Colon (tissue), 2 donors: Measurements from ENCODE around the gene LUC7L.
"Not testable (repeated sequence)": the region's sequence is repeated elsewhere in the genome, so short reads cannot be mapped to it uniquely, and the experiment has no call there.

Experiments
- FAIRE-seq: peaks from 2 replicates; lab custom pipeline; 2012; peaks lifted over from hg19 to GRCh38; lab: Jason Lieb, UNC
- donor health status: control.
- donor health status: control.

Gene LUC7L

DNA sequence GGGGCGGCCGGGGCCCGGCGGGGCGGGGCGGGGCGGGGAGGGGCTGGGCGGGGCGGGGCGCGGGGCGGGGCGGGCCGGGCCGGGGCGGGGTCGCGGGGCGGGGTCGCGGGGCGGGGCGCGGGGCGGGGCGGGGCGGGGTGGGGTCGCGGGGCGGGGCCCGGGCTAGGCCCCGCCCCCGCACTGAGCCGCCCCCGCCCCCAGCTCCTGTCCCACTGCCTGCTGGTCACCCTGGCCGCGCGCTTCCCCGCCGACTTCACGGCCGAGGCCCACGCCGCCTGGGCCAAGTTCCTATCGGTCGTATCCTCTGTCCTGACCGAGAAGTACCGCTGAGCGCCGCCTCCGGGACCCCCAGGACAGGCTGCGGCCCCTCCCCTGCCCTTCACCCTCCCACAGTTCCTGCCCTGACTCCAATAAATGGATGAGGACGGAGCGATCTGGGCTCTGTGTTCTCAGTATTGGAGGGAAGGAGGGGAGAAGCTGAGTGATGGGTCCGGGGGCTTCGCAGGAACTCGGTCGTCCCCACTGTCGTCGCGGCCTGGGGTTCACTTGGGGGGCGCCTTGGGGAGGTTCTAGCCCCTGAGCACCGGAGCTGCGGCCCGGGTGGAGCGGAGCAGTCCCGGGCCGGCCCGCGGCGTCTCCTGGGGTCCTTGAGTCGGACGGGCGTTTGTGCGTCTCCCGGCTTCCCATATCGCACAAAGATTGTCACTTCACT is 64.3 kb downstream of the LUC7L start:
- FAIRE-seq: no peak

DNA sequence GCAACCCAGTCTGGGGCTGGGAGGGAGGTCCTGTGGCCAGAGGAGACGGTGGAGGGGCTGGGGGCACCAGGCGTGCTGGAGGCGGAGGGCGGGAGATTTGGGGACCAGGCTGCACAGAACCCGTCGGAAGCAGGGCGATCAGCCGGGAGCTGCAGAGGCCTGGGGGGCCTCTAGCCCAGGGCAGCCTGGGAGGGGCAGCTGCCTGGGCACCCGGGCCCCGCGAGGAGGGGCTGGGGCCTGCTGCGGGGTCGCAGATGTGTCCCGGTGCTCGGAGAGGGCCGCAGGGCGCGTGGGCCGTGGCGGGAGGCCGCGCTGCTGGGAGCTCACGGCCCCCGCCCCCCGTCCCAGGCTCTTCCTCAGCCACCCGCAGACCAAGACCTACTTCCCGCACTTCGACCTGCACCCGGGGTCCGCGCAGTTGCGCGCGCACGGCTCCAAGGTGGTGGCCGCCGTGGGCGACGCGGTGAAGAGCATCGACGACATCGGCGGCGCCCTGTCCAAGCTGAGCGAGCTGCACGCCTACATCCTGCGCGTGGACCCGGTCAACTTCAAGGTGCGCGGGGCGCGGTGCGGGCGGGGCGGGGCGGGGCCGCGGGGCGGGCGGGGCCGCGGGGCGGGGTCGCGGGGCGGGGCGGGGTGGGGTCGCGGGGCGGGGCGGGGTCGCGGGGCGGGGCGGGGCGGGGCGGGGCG is 65.0 kb downstream of the LUC7L start:
- not testable (repeated sequence) for FAIRE-seq

DNA sequence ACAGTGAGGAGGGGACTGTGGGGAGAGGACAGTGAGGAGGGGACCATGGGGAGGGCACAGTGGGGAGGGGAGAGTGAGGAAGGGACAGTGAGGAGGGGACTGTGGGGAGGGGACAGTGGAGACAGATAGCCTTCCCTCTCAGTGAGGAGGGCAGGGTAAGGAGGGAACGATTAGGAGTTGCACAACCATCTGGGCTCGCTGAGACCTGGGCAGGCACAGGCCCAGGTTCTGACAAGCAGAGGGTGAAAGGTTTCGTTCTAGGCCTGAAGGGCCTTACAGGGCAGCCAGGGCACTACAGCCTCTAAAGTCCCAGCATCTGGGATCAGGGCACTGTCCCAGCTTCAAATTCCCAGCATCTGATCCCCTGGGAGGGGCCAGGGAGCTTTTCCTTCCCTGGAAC is 65.6 kb downstream of the LUC7L start:
- FAIRE-seq: not testable (repeated sequence)

DNA sequence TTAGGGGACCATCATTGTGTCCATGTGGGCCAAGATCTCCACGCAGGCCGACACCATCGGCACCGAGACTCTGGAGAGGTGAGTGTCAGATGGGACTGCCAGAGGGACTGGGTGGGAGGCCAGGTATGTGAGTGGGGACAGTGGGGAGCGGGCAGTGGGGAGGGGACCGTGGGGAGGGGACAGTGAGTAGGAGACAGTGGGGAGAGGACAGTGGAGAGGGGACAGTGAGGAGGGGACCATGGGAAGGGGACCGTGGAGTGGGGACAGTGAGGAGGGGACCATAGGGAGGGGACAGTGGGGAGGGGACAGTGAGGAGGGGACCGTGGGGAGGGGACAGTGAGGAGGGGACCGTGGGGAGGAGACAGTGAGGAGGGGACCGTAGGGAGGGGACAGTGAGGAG is 66.1 kb downstream of the LUC7L start:
- not testable (repeated sequence) for FAIRE-seq

DNA sequence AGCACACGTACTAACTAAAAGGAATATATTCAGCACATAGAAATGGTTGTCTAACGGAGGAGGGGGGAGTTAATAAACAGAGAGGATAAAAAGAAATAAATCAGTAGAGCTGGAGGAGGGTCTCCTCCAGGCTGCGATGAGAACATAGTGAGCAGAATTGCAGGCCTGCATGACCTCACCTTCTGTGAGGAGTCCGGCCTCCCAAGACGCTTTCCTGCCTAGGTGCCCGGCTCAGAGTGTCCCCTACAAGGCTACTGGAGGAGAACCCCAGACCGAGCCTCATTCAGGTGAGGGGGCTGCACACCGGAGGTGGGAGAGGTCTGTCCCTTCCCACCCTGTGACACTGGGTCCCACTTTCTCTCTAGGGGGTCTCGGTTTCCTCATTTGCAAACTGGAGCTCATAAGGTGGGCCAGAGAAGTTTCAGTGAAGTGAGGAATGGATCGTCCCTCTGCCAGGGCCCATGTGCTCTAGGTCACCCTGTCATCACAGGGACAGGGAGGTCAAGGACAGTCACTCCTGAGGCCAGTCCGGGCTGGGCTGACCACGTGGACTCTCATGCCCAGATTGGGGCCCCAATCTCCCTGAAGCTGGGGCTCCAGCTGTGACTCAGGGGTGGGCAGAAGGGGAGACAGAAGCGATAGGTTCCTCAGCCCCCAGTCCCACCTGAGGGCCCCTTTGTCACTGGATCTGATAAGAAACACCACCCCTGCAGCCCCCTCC is 66.8 kb downstream of the LUC7L start:
- no peak for FAIRE-seq

DNA sequence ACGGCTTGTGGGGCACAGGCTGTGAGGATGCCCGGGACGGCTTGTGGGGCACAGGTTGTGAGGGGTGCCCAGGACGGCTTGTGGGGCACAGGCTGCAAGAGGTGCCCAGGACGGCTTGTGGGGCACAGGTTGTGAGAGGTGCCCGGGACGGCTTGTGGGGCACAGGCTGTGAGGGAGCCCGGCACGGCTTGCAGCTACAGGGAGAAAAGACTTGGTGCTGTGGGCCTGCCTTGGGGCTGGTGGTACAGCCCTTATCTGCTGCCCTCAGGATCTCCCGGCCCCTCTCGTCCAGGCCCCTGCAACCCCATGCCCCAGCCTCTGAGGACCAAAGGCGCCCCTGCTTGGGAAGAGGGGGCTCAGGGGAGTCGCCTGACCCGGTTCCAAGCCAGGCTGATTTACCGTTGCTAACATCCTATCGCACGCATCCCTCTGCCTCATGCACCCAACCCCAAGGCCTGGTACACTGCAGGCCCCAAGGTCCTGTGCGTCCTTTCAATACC is 68.5 kb downstream of the LUC7L start:
- no peak for FAIRE-seq

DNA sequence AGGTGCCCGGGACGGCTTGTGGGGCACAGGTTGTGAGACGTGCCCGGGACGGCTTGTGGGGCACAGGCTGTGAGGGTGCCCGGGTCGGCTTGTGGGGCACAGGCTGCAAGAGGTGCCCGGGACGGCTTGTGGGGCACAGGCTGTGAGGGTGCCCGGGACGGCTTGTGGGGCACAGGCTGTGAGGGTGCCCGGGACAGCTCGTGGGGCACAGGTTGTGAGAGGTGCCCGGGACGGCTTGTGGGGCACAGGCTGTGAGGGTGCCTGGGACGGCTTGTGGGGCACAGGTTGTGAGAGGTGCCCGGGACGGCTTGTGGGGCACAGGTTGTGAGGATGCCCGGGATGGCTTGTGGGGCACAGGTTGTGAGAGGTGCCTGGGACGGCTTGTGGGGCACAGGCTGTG is 69.0 kb downstream of the LUC7L start:
- FAIRE-seq: not testable (repeated sequence)

DNA sequence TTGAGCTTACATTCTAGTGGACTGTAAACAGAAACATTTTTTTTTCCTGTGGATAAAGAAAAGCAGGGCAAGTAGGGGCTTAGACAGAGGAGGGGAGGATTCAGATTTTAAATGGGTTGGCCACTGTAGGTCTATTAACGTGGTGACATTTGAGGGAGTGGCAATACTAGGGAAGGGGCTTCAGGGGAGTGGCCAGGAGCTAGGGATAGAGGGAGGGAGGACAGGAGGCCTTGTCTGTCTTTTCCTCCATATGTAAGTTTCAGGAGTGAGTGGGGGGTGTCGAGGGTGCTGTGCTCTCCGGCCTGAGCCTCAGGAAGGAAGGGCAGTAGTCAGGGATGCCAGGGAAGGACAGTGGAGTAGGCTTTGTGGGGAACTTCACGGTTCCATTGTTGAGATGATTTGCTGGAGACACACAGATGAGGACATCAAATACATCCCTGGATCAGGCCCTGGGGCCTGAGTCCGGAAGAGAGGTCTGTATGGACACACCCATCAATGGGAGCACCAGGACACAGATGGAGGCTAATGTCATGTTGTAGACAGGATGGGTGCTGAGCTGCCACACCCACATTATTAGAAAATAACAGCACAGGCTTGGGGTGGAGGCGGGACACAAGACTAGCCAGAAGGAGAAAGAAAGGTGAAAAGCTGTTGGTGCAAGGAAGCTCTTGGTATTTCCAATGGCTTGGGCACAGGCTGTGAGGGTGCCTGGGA is 70.0 kb downstream of the LUC7L start:
- no peak for FAIRE-seq

DNA sequence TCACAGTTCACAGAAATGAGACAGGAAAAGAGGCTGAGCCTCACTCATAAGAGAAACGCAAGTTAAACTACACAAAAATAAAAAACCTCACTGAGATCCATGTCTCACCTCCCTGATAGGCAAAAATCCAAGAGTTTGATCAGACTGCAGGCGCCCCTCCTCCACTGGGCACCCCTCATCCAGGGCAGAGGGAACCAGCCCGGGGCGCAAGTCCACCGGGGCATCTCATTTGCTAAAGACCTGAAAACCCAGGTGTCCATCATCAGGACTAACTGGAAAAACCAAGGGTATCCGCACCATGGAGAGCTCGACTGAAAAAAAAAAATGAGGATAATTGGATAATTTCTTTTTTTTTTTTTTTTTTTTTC is 74.2 kb downstream of the LUC7L start:
- FAIRE-seq: no peak

DNA sequence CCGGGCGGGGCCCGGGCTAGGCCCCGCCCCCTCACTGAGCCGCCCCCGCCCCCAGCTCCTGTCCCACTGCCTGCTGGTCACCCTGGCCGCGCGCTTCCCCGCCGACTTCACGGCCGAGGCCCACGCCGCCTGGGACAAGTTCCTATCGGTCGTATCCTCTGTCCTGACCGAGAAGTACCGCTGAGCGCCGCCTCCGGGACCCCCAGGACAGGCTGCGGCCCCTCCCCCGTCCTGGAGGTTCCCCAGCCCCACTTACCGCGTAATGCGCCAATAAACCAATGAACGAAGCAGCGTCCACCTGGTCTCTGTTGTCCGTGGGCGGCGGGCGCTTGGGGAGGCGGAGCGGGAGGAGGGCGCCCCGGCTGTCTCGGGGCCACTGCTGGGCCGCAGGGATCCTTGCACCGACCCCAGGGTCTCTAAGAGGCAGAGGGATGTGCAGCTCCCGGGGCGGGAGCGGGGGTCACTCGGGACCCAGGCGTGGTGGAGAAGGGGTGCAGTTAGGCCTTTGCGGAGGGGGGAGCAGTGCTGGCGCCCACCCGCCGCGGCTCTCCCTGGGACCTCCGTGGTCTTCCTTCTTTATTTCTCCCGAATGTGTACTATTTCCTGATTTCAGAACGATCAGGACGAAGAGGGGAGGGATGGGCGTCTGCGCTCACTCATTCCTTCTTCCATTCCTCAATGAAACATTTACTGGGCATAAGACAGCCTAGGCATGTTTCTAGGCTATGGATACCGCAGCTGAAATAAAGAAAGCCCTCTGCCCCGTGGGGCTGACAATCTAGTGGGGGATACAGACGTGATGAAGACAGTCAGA is 74.8 kb downstream of the LUC7L start:
- FAIRE-seq: no peak

DNA sequence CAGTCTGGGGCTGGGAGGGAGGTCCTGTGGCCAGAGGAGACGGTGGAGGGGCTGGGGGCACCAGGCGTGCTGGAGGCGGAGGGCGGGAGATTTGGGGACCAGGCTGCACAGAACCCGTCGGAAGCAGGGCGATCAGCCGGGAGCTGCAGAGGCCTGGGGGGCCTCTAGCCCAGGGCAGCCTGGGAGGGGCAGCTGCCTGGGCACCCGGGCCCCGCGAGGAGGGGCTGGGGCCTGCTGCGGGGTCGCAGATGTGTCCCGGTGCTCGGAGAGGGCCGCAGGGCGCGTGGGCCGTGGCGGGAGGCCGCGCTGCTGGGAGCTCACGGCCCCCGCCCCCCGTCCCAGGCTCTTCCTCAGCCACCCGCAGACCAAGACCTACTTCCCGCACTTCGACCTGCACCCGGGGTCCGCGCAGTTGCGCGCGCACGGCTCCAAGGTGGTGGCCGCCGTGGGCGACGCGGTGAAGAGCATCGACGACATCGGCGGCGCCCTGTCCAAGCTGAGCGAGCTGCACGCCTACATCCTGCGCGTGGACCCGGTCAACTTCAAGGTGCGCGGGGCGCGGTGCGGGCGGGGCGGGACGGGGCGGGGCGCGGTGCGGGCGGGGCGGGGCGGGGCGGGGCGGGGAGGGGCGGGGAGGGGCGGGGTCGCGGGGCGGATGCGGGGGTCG is 75.6 kb downstream of the LUC7L start:
- FAIRE-seq: not testable (repeated sequence)

DNA sequence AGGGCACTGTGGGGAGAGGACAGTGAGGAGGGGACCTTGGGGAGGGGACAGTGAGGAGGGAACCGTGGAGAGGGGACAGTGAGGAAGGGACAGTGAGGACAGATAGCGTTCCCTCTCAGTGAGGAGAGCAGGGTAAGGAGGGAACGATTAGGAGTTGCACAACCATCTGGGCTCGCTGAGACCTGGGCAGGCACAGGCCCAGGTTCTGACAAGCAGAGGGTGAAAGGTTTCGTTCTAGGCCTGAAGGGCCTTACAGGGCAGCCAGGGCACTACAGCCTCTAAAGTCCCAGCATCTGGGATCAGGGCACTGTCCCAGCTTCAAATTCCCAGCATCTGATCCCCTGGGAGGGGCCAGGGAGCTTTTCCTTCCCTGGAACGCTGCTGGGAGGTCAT is 76.1 kb downstream of the LUC7L start:
- FAIRE-seq: not testable (repeated sequence)

DNA sequence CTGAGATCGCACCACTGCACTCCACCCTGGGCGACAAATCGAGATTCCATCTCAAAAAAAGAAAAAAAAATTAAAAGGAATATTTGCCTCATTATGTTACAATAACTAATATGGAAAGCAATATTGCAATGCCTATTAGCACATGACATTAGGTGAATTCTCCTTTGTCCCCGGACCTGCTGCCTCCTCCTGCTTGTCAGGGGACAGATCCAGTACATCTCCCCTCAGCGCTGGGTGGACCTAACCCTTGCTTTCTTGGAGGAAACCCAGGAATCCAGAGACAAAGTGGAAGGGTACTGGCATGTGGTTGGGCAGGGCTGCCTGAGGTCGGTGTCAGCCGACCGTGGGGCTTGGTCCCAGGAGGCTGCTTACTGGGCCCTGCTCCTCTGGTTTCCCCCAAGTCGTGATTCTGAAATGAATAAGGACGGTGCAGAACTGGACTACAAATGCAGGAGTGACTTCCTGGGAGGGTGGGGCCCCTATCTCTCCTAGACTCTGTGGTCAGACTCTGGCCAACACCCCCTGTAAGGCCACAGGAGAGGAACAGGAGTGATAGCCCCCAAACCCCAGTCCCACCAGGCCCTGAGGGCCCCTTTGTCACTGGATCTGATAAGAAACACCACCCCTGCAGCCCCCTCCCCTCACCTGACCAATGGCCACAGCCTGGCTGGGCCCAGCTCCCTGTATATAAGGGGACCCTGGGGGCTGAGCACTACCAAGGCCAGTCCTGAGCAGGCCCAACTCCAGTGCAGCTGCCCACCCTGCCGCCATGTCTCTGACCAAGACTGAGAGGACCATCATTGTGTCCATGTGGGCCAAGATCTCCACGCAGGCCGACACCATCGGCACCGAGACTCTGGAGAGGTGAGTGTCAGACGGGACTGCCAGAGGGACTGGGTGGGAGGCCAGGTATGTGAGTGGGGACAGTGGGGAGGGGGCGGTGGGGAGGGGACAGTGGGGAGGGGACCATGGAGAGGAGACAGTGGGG is 76.8 kb downstream of the LUC7L start, which contains the start of gene HBZ:
HBZ (plus strand) TSS at position 504 of the 988 bp plus-strand sequence; CDS start at position 770, 266 bp downstream.
- FAIRE-seq: no peak

DNA sequence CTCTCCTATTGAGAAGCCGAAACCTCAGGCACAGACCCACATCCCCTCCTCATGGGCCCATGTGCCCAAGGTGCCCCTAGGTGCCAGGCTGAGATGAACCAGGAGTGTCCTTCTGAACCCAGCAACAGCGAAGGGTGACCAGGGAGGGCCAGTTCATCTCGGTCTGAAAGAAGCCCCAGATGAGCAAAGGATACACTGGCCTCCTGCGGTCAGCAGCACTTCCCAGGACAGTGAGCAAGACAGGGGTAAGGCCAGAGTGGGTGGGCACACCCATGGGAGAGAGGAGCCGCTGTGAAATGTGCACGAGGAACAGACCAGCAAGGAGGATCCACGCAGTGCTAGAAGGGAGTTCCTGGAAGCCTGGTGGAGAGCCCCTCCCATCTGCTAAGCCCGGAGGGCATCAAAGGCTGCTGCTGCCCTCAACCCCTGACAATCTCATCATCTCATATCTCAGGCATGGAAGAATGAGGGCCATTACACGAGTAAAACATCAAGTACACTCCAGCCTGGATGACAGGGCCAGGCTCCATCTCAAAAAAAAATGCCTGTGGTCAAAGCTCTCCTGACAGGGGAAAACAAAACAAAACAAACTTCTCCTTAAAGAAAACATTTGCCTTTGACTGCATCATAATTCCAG is 80.1 kb downstream of the LUC7L start:
- no peak for FAIRE-seq

DNA sequence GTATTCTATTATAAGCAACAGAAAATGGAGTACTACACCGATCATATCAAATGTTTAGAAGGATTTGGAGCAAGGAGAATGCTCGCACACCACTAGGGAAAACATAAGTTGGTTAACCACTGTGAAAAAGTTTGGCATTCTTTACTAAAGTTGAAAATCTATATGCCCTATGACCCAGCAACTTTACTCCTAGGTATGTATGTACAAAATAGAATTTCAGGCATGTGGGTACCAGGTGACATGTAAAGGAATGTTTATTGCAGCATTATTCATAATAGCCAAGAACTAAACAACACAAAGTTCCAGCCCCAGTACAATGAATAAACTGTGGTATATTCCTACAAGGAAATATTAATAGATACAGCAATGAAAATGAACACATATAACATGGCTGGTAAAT is 82.6 kb downstream of the LUC7L start:
- no peak for FAIRE-seq

DNA sequence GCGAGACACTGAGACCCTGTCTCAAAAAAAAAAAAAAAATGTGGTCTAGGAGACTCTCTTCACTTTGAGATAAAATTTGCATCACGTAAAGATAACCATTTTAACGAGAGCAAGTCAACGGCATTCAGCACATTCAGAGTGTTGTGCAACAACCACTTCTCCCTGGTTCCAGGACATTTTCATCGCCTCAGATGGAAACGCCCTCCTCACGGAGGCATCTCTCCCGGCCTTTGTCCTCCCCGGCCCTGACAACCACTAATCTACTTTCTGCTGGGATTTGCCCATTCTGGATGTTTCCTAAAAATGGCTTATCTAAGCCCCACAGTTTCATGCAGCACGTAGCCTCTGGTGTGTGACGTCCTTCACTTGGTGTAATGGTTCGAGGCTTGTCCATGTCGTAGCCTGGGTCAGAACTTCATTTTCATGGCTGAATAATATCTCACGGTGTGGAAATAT is 84.4 kb downstream of the LUC7L start:
- FAIRE-seq: no peak

DNA sequence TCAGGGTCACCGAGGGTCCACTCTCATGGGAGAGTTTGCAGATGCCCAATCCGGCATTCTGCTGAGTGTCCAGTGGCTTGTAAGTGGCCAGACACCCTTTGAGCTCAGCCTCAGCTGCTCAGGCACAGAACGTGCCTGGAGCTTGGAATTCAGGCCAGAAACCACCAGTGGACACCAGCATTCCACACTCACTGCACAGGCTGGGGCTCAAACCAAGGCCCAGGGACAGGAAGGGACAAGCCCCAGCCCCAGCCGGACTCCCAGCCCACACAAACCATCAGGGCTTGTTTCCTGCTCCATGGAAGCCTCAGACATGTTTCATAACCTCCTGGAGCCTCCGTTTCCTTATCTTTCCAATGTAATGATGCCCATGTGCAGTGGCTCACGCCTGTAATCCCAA is 85.8 kb downstream of the LUC7L start:
- FAIRE-seq: no peak

DNA sequence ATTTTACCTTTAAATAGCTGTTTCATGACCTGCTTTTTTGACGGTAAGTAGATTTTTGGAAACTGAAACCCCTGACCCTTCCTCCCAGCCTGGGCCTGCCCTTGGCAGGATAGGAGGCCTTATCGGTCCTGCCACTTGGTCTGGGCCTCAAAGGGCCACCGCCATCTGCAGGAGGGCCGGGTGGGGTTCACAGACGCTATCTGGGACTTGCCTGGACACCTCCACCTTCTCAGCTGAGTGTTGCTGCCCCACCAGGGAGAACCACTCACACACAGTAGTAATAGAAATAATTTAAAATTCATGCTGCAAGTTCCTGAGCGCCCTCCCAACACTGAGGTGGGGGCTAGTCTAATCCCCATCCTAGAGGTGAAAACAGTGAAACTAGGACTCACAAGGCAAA is 86.2 kb downstream of the LUC7L start:
- FAIRE-seq: no peak

DNA sequence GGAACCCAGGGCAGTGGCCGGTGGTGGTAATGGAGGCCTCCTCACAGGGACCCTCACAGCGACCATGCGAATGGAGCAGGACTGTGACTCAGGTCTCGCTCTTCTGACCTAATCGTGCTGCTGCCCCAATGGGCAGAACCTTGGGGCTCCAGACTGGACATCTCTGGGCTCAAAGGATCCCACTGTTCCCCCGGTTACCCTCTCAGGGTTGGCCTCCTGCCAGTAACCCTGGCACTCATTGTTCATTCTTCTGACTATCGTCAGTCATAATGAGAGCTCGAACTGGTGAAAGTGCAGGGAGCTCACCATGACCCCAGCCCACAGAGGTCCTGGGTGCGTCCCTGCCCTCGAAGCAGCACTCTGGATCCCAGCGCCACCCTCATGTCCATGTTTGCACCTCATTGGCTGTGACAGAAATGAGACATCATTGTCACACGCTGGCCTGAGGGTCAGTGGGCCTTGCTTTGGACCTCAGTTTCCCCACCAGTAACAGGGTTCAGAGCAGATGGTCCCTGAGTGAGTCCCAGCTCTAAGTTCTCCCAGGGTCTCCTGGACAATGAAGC is 86.8 kb downstream of the LUC7L start:
- FAIRE-seq: no peak
